HEK293T (cell line): ENCODE measurements around the gene ARHGEF7.

ENCODE experiments used
- CTBP1 ChIP-seq: fragments of 450-650 bp; IDR thresholded peaks from 2 replicates; pipeline ENCODE4 v1.6.1; 2016; ENCODE audit warnings: borderline replicate concordance
- FOXM1 ChIP-seq: fragments of 450-650 bp; IDR thresholded peaks from 2 replicates; pipeline ENCODE4 v1.6.1; 2017; ENCODE audit warnings: mild to moderate bottlenecking, borderline replicate concordance
- SP1 ChIP-seq: fragments of 450-650 bp; IDR thresholded peaks from 2 replicates; pipeline ENCODE4 v1.6.1; 2017
- TARDBP ChIP-seq: fragments of 450-650 bp; IDR thresholded peaks from 2 replicates; pipeline ENCODE4 v1.6.1; 2016
- TF ChIP-seq, protein P1 (sequence below): fragments of 450-650 bp; IDR thresholded peaks from 2 replicates; pipeline ENCODE4 v1.6.1; 2016

- TF ChIP-seq, protein P1, sequence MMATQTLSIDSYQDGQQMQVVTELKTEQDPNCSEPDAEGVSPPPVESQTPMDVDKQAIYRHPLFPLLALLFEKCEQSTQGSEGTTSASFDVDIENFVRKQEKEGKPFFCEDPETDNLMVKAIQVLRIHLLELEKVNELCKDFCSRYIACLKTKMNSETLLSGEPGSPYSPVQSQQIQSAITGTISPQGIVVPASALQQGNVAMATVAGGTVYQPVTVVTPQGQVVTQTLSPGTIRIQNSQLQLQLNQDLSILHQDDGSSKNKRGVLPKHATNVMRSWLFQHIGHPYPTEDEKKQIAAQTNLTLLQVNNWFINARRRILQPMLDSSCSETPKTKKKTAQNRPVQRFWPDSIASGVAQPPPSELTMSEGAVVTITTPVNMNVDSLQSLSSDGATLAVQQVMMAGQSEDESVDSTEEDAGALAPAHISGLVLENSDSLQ: no peak
- TF ChIP-seq FOXM1 (no peak), TARDBP (no peak), SP1 (no peak), CTBP1 (no peak)
Measured at GRCh38 chr13:111251646-111252445, 136.7 kb downstream of the ARHGEF7 start.
